MM.1S (cell line): ENCODE results near the gene MAD1L1.
"Not testable (repeated sequence)": the region's sequence is repeated elsewhere in the genome, so short reads cannot be mapped to it uniquely, and the experiment has no call there.

ENCODE experiments used
- DNase-seq: peaks from one replicate; pipeline ENCODE4 v3.0.0-alpha.2; 2015
- H2AFZ ChIP-seq: fragments of 300-600 bp; sonication (generic); 2 replicates; pipeline ENCODE4 v1.6.0; 2016; ENCODE audit warnings: antibody characterized with exemption, low read length
- H3F3A ChIP-seq: fragments of 300-600 bp; sonication (generic); 2 replicates; pipeline ENCODE4 v1.6.1; 2016; ENCODE audit warnings: mild to moderate bottlenecking, antibody characterized with exemption, low read length, moderate library complexity, mixed read lengths; ENCODE audit not compliant: insufficient read depth
- H3K27ac ChIP-seq: fragments of 300-600 bp; sonication (generic); 2 replicates; pipeline ENCODE4 v1.5.1; 2016; ENCODE audit warnings: mild to moderate bottlenecking, low read length
- H3K27me3 ChIP-seq: fragments of 300-600 bp; sonication (generic); replicated peaks from 2 replicates; pipeline ENCODE4 v1.6.0; 2016; ENCODE audit warnings: low read length; ENCODE audit not compliant: insufficient read depth
- H3K36me3 ChIP-seq: fragments of 300-600 bp; sonication (generic); replicated peaks from 2 replicates; pipeline ENCODE4 v1.6.1; 2016; ENCODE audit warnings: mild to moderate bottlenecking, low read length, mixed read lengths; ENCODE audit not compliant: insufficient read depth
- H3K4me1 ChIP-seq: fragments of 300-600 bp; sonication (generic); 2 replicates; pipeline ENCODE4 v1.6.1; 2016; ENCODE audit warnings: low read length, mixed read lengths
- H3K4me2 ChIP-seq: fragments of 300-600 bp; sonication (generic); 2 replicates; pipeline ENCODE4 v1.6.0; 2016; ENCODE audit warnings: low read depth, low read length
- H3K4me3 ChIP-seq: fragments of 300-600 bp; sonication (generic); 2 replicates; pipeline ENCODE4 v1.5.1; 2016; ENCODE audit warnings: low read length, mixed read lengths
- H3K79me2 ChIP-seq: fragments of 300-600 bp; sonication (generic); 2 replicates; pipeline ENCODE4 v1.6.1; 2016; ENCODE audit warnings: mixed run types, low read length, mixed read lengths
- H3K9ac ChIP-seq: fragments of 300-600 bp; sonication (generic); 2 replicates; pipeline ENCODE4 v1.6.1; 2016; ENCODE audit warnings: low read length, mixed read lengths
- H3K9me2 ChIP-seq: fragments of 300-600 bp; sonication (generic); replicated peaks from 2 replicates; pipeline ENCODE4 v1.6.1; 2016; ENCODE audit warnings: mild to moderate bottlenecking, low read length, mixed read lengths; ENCODE audit not compliant: insufficient read depth
- H3K9me3 ChIP-seq: fragments of 300-600 bp; sonication (generic); replicated peaks from 2 replicates; pipeline ENCODE4 v1.6.1; 2016; ENCODE audit warnings: mild to moderate bottlenecking, low read length, mixed read lengths; ENCODE audit not compliant: insufficient read depth
- H4K20me1 ChIP-seq: fragments of 300-600 bp; sonication (generic); 2 replicates; pipeline ENCODE4 v1.6.1; 2016; ENCODE audit warnings: mild to moderate bottlenecking, low read length, moderate library complexity, mixed read lengths; ENCODE audit not compliant: insufficient read depth
- EZH2 ChIP-seq: fragments of 300-600 bp; sonication (generic); optimal IDR thresholded peaks from 2 replicates; pipeline ENCODE3; 2017; ENCODE audit warnings: low read depth, mild to moderate bottlenecking, antibody characterized with exemption, low read length, mixed read lengths
- EZH2phosphoT487 ChIP-seq: fragments of 300-600 bp; sonication (generic); IDR thresholded peaks from 2 replicates; pipeline ENCODE4 v1.6.1; 2018; ENCODE audit warnings: antibody characterized with exemption, low read length
- TF ChIP-seq, protein P1 (sequence below): fragments of 300-600 bp; sonication (generic); IDR thresholded peaks from 2 replicates; pipeline ENCODE4 v1.5.1; 2016; ENCODE audit warnings: antibody characterized with exemption, low read length, mixed read lengths

The MAD1L1 gene

DNA sequence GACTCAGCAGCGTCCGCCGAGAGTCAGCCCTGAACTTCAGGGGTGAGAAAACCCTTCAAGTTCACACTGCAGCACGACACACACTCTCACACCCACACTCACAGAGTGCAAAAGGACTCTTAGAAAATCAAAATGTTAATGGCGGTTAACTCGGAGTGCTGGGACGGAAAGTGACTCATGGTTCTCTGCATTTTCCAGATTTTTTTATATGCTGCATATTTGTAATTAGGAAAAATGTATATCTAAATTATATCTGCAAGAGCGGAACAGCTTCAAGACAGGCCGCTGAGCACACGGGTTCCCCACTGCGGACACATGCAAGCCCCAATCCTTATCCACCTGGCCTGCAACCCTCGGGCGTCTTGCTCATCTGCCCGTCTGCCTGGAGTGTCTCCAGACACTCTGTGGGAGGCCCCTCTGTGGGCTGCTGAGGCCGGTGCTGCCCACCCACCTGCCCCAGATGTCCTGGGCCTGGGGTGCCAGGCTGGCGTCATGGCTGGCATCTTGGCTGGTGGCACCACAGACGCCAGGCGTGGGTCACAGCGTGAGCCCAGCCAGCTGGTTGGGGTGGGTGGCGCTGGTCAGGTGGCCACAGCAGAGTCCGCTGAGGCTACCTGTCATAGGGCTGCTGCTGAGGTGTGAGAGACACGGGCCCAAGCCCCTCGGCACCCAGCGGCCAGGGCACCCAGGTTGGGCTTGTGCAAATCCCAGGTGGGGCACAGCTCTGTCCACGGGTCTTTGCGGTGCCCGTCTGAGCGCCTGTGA lies 407.7 kb downstream of the MAD1L1 start:
- H3K27me3 ChIP-seq, H3K4me1 ChIP-seq, H3K9ac ChIP-seq, H2AFZ ChIP-seq, H3K27ac ChIP-seq, H3K4me3 ChIP-seq, H3K9me2 ChIP-seq, H3K4me2 ChIP-seq, H3K79me2 ChIP-seq, H3F3A ChIP-seq, H4K20me1 ChIP-seq, DNase-seq, H3K36me3 ChIP-seq, H3K9me3 ChIP-seq: not testable (repeated sequence)

DNA sequence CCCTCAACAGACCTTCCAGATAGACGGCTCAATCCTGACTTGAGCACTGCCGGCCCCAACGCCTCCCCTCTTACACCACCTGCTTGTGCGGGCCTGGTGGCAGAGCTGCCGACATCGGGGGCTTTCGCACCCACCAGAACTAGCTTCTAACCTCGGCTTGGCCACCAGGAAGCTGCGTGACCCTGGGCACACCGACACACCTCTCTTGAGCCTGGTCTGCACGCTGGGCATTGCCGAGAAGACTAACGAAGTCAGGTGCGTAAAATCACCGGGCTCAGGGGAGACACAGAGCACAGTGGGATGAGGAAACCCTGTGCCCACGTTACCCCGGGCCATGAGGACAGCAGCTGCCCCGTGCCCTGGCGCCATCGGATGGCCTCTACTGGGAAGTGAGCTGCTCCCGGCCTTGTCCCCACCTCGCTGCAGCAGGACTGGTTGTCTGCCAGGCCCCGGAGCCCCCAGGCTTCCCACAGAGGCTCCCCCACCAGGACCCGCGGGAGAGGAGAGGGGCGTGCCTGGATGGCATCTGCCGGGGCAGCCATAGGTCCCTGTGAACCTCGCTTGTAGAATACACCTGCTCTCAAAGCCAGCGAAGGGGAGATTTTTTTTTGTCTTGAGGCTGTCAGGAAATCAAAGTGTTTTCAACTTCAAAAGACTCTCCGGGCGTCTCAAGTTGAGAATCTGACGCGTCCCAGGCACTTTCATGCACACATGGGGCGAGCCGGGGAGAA lies 408.4 kb downstream of the MAD1L1 start:
- not testable (repeated sequence) for H3F3A ChIP-seq, H3K9me2 ChIP-seq, H3K27me3 ChIP-seq, H4K20me1 ChIP-seq, DNase-seq, H3K4me1 ChIP-seq, H3K79me2 ChIP-seq, H3K4me3 ChIP-seq, H2AFZ ChIP-seq, H3K27ac ChIP-seq, H3K9me3 ChIP-seq, H3K4me2 ChIP-seq, H3K36me3 ChIP-seq, H3K9ac ChIP-seq

DNA sequence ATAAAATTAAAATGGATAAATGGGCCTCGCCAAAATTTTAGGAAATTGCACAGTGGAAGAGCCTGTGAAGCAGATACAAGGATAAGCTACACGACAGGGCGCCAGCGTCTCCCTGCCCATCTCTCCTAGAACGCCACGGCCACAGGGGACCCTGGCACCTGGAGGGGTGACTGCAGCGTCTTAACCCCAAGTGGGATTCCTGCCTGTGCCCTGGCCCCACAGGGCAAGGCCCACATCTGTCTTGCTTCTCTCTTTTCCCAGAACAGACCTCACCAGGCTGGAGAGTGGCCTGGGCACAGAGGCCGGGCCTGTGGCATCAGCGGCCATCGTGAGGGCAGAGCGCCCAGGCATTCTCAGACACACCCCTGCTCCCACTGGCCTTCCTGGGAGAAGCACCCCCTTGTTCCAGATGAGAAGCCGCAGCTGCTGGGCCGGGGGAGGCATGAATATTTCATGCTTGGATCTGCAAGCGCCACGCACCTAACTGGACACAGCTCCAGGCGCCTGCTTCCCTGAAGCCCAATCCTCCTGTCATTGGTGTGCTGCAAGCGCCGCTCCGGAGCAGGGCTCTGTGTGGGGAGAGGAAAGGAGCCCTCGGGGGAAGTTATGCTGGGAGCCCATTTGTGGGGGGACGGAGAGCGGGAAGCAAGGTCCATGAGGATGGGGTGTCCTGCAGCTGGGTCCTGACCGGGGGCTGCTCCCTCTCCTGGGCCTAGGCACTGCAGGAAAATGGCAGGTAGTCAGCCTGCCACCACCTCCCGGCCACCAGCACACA lies 409.2 kb downstream of the MAD1L1 start:
- no peaks in the 10 kb centered on the region for H4K20me1 ChIP-seq
- no peaks in the 10 kb centered on the region for H3K36me3 ChIP-seq
- no peaks in the 10 kb centered on the region for H3K79me2 ChIP-seq
- H3K27ac ChIP-seq: no peak overlapping the region
- H3K4me3 ChIP-seq: no peak overlapping the region
- H3F3A ChIP-seq: no peaks in the 10 kb centered on the region
- H2AFZ ChIP-seq: no peak overlapping the region
- DNase-seq: no peak
- no peak overlapping the region for H3K9ac ChIP-seq
- no peak overlapping the region for H3K4me2 ChIP-seq
- TF ChIP-seq EZH2phosphoT487 (no peak), EZH2 (no peak)
- TF ChIP-seq, protein P1, sequence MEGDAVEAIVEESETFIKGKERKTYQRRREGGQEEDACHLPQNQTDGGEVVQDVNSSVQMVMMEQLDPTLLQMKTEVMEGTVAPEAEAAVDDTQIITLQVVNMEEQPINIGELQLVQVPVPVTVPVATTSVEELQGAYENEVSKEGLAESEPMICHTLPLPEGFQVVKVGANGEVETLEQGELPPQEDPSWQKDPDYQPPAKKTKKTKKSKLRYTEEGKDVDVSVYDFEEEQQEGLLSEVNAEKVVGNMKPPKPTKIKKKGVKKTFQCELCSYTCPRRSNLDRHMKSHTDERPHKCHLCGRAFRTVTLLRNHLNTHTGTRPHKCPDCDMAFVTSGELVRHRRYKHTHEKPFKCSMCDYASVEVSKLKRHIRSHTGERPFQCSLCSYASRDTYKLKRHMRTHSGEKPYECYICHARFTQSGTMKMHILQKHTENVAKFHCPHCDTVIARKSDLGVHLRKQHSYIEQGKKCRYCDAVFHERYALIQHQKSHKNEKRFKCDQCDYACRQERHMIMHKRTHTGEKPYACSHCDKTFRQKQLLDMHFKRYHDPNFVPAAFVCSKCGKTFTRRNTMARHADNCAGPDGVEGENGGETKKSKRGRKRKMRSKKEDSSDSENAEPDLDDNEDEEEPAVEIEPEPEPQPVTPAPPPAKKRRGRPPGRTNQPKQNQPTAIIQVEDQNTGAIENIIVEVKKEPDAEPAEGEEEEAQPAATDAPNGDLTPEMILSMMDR: no peak
- no peaks in the 10 kb centered on the region for H3K9me3 ChIP-seq
- H3K27me3 ChIP-seq: no peaks in the 10 kb centered on the region
- H3K9me2 ChIP-seq: no peaks in the 10 kb centered on the region
- no peaks in the 10 kb centered on the region for H3K4me1 ChIP-seq

DNA sequence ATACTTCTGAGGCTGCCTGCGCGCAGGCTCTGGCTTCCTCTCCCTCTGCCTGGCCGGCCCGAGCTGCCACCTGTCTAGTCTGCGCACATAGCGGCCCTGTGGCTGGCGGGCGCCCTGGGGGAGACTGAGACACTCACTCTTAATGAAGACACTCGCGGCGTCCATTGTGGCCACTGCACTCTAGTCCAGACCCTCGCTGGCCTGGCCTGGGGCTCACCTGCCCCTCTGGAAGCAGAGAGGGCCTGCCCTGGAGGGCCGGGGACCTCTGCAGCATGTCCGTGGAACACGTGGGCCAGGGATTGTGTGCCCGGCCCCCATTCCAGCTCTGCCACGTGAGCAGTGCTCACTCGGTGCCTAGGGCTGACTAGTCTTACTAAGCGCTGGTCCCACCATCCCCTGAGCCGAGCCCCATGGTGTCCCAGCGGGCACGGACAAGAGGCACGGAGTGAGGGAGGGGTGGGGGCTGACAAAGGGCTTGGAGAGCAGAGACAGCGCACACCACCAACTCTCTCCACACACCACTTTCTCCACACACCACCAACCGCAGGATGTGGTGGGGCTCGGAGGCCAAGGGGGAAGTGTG lies 413.4 kb downstream of the MAD1L1 start:
- H2AFZ ChIP-seq: no peak overlapping the region
- no peaks in the 10 kb centered on the region for H3K27me3 ChIP-seq
- H3K4me2 ChIP-seq: no peak overlapping the region
- TF ChIP-seq, protein P1: no peak
- TF ChIP-seq EZH2phosphoT487 (no peak), EZH2 (no peak)
- no peak overlapping the region for H3K4me3 ChIP-seq
- H4K20me1 ChIP-seq: no peaks in the 10 kb centered on the region
- no peaks in the 10 kb centered on the region for H3F3A ChIP-seq
- no peaks in the 10 kb centered on the region for H3K9me2 ChIP-seq
- DNase-seq: no peak
- no peak overlapping the region for H3K27ac ChIP-seq
- no peaks in the 10 kb centered on the region for H3K36me3 ChIP-seq
- H3K9me3 ChIP-seq: no peaks in the 10 kb centered on the region
- H3K4me1 ChIP-seq: no peaks in the 10 kb centered on the region
- H3K9ac ChIP-seq: no peak overlapping the region
- H3K79me2 ChIP-seq: no peaks in the 10 kb centered on the region
